IMR-90 (cell line): ENCODE data around the gene ZNF423. TPM values are rescaled to one million over a fixed set of nuclear protein-coding genes. Genes with fewer than 3 reads are reported as not detected.

Experiments
- ATAC-seq: fragments of 200-7000 bp; cut with Tn5 transposase; 2 replicates; pipeline ENCODE4 v1.9.1; 2020; ENCODE audit warnings: low read depth, mild to moderate bottlenecking, moderate library complexity
- BruUV-seq: library from RNA; stranded (reverse); fragments of 400-500 nt; replicated peaks from 2 replicates; lab custom pipeline; 2021; lab: Mats Ljungman, UMichigan
- CTCF ChIA-PET: fragments of 300-600 bp; formaldehyde crosslinking; extraction: SDS; loops from one replicate; lab custom pipeline; 2021; ENCODE audit warnings: antibody characterized with exemption; lab: Yijun Ruan, JAX
- POLR2A ChIA-PET: fragments of 300-600 bp; sonication (Branson Sonifier 250); formaldehyde crosslinking; loops from one replicate; lab custom pipeline; 2022; ENCODE audit warnings: antibody characterized with exemption; ENCODE audit not compliant: unreplicated experiment; lab: Charles Lee
- DNase-seq: peaks from one replicate; pipeline ENCODE4 v3.0.0; 2013
- H2AFZ ChIP-seq: replicated peaks from 2 replicates; pipeline ENCODE3; 2013; ENCODE audit warnings: low read length, mild to moderate bottlenecking; ENCODE audit not compliant: poor library complexity
- H2AK5ac ChIP-seq: 2 replicates; pipeline ENCODE4 v1.6.1; 2013; ENCODE audit warnings: low read depth, low read length, inconsistent platforms
- H2AK9ac ChIP-seq: replicated peaks from 2 replicates; pipeline ENCODE3; 2013; ENCODE audit warnings: mild to moderate bottlenecking, low read depth, low read length, moderate library complexity; ENCODE audit not compliant: poor library complexity
- H2BK120ac ChIP-seq: 2 replicates; pipeline ENCODE4 v1.6.1; 2013; ENCODE audit warnings: low read depth, low read length, inconsistent platforms
- H2BK15ac ChIP-seq: 3 replicates; pipeline ENCODE4 v1.6.1; 2013; ENCODE audit warnings: low read depth, low read length, inconsistent platforms
- H2BK20ac ChIP-seq: 2 replicates; pipeline ENCODE4 v1.6.1; 2013; ENCODE audit warnings: low read depth, mild to moderate bottlenecking, inconsistent platforms, low read length, moderate library complexity
- H2BK5ac ChIP-seq: 2 replicates; pipeline ENCODE4 v1.6.1; 2013; ENCODE audit warnings: mild to moderate bottlenecking, low read depth, low read length, inconsistent platforms; ENCODE audit not compliant: poor library complexity, severe bottlenecking
- H3K14ac ChIP-seq: replicated peaks from 2 replicates; pipeline ENCODE4 v1.6.1; 2013; ENCODE audit warnings: low read depth, low read length, inconsistent platforms
- H3K18ac ChIP-seq: 2 replicates; pipeline ENCODE4 v1.6.1; 2013; ENCODE audit warnings: low read depth, low read length, control low read depth
- H3K23ac ChIP-seq: 2 replicates; pipeline ENCODE4 v1.6.1; 2013; ENCODE audit warnings: low read depth, low read length, inconsistent platforms
- H3K27ac ChIP-seq: 2 replicates; pipeline ENCODE4 v1.5.1; 2013; ENCODE audit warnings: mild to moderate bottlenecking, control low read depth, low read length; ENCODE audit not compliant: insufficient read depth
- H3K27me3 ChIP-seq: 2 replicates; pipeline ENCODE4 v1.6.1; 2013; ENCODE audit warnings: low read length; ENCODE audit not compliant: control insufficient read depth, insufficient read depth
- H3K36me3 ChIP-seq: 2 replicates; pipeline ENCODE4 v1.6.1; 2013; ENCODE audit warnings: low read length, mixed read lengths; ENCODE audit not compliant: control insufficient read depth, insufficient read depth
- H3K4ac ChIP-seq: 2 replicates; pipeline ENCODE4 v1.6.1; 2013; ENCODE audit warnings: low read depth, low read length, inconsistent platforms
- H3K4me1 ChIP-seq: 2 replicates; pipeline ENCODE4 v1.6.1; 2013; ENCODE audit warnings: low read length, mixed read lengths; ENCODE audit not compliant: control insufficient read depth, insufficient read depth
- H3K4me2 ChIP-seq: 2 replicates; pipeline ENCODE4 v1.6.1; 2013; ENCODE audit warnings: low read depth, mild to moderate bottlenecking, control low read depth, low read length, moderate library complexity
- H3K4me3 ChIP-seq: 2 replicates; pipeline ENCODE4 v1.5.1; 2013; ENCODE audit warnings: low read depth, mild to moderate bottlenecking, control low read depth, low read length, moderate library complexity; ENCODE audit not compliant: insufficient read depth
- H3K56ac ChIP-seq: 2 replicates; pipeline ENCODE4 v1.6.1; 2013; ENCODE audit warnings: low read length, inconsistent platforms; ENCODE audit not compliant: insufficient read depth; ENCODE audit errors: extremely low read depth
- H3K79me1 ChIP-seq, 2 experiments: 2 replicates each; pipeline ENCODE4 v1.6.1; 2013; ENCODE audit warnings: low read length in 2 of 2, inconsistent platforms in 1 of 2, low read depth in 1 of 2
- H3K9ac ChIP-seq: 2 replicates; pipeline ENCODE4 v1.6.1; 2013; ENCODE audit warnings: low read depth, low read length, control low read depth
- H3K9me1 ChIP-seq: 2 replicates; pipeline ENCODE4 v1.6.1; 2013; ENCODE audit warnings: low read length, inconsistent platforms; ENCODE audit not compliant: insufficient read depth
- H3K9me3 ChIP-seq: 2 replicates; pipeline ENCODE4 v1.6.1; 2013; ENCODE audit warnings: low read length; ENCODE audit not compliant: control insufficient read depth, insufficient read depth
- H4K20me1 ChIP-seq: 2 replicates; pipeline ENCODE4 v1.6.1; 2013; ENCODE audit warnings: low read length, inconsistent platforms; ENCODE audit not compliant: insufficient read depth
- H4K5ac ChIP-seq: 2 replicates; pipeline ENCODE4 v1.6.1; 2013; ENCODE audit warnings: mild to moderate bottlenecking, low read depth, low read length, control low read depth
- H4K8ac ChIP-seq, 2 experiments: 2 replicates each; pipeline ENCODE4 v1.6.1; 2013; ENCODE audit warnings: low read depth in 2 of 2, low read length in 2 of 2, control low read depth in 1 of 2, inconsistent platforms in 1 of 2
- H4K91ac ChIP-seq: 2 replicates; pipeline ENCODE4 v1.6.1; 2013; ENCODE audit warnings: low read depth, low read length, inconsistent platforms; ENCODE audit not compliant: insufficient read depth
- FOS ChIP-seq: fragments of 150-350 bp; IDR thresholded peaks from 2 replicates; pipeline ENCODE4 v1.6.1; 2016; ENCODE audit warnings: low read depth, low read length
- RCOR1 ChIP-seq: IDR thresholded peaks from 2 replicates; pipeline ENCODE4 v1.6.1; 2012; ENCODE audit warnings: mild to moderate bottlenecking, low read length, improper control_type of control experiment; ENCODE audit not compliant: insufficient replicate concordance
- RFX5 ChIP-seq: IDR thresholded peaks from 2 replicates; pipeline ENCODE4 v1.8.0; 2012; ENCODE audit warnings: low read depth, mild to moderate bottlenecking, low read length, moderate library complexity
- WGBS, 2 experiments: methylation state at CpG; one replicate each; pipeline versions ENCODE4 v1.1.5 to v1.1.7; 2013; ENCODE audit warnings: missing lambda C conversion rate in 2 of 2; ENCODE audit not compliant: insufficient read length in 1 of 2; ENCODE audit errors: extremely low coverage in 2 of 2; 5-methylcytosine and 5-hydroxymethylcytosine counted together
- dilution Hi-C: fragments of 300-500 bp; cut with HindIII; formaldehyde crosslinking; loops from one replicate; pipeline ENCODE4 v1.14.3; 2018; ENCODE audit warnings: low sequenced_read_pairs; ENCODE audit not compliant: unreplicated experiment
- in situ Hi-C: fragments of 300-500 bp; cut with MboI; formaldehyde crosslinking; loops from 3 replicates; pipeline ENCODE4 v1.14.3; 2019; ENCODE audit warnings: low sequenced_read_pairs, inconsistent platforms, mixed read lengths
- intact Hi-C: fragments of 100-400 bp; cut with micrococcal nuclease; formaldehyde crosslinking; loops from 2 replicates; pipeline ENCODE4 v1.10.0; 2022
- polyA plus RNA-seq, 3 experiments: library from polyadenylated mRNA; depleted of rRNA; stranded (reverse); fragments of >200 nt; gene quantifications; 2 replicates each; pipeline ENCODE4 v1.2.3, GENCODE V29; 2012; ENCODE audit warnings: low replicate concordance in 1 of 3
- total RNA-seq: library from RNA; depleted of rRNA; stranded (reverse); fragments of >200 nt; gene quantifications from 2 replicates; pipeline ENCODE4 v1.2.3, GENCODE V29; 2012

Gene ZNF423
- total and polyA plus RNA-seq, 2 of the 4 experiments (the other 2 are of a cell fraction) = under 0.01 to 0.10 TPM

DNA sequence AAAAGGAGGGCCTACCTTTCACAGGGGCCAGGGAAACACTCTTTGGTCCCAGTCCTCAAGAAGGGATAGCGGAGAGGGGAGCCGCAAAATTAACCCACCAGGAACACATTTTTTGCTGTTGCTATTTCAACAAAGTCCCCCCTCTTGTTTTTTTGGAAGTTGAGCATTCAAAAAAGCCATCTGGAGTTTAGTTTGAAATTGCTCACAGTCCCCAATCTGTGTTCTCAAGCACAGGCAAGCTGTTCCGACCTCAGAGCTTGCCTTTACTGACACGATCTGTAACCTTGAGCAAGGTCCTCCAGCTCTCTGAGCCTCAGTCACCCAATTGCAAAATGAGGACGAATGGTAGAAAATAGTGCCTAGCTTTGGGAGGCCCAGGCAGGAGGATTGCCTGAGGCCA is 131.1 kb downstream of the ZNF423 start:
- Histone ChIP-seq H3K23ac (no peak overlapping the region), H3K9ac (no peak overlapping the region), H3K4me3 (no peak overlapping the region), H3K9me1 (no peaks in the 10 kb centered on the region), H2AFZ (no peak overlapping the region), H3K14ac (no peak overlapping the region), H4K20me1 (no peaks in the 10 kb centered on the region), H4K8ac (no peak overlapping the region), H3K27me3 (no peaks in the 10 kb centered on the region), H3K4me1 (no peaks in the 10 kb centered on the region), H3K18ac (no peak overlapping the region), H2BK20ac (no peak overlapping the region), H2BK5ac (no peak overlapping the region), H2BK120ac (no peak overlapping the region), H3K79me1 (no peaks in the 10 kb centered on the region), H2BK15ac (no peak overlapping the region), H2AK9ac (no peak overlapping the region), H3K36me3 (no peaks in the 10 kb centered on the region), H3K4ac (no peak overlapping the region), H3K56ac (no peak overlapping the region), H2AK5ac (no peak overlapping the region), H4K5ac (no peak overlapping the region), H3K4me2 (no peak overlapping the region), H4K91ac (no peak overlapping the region), H3K9me3 (no peaks in the 10 kb centered on the region; the same call in 1 of the 2 replicates), H3K27ac (no peak overlapping the region)
- TF ChIP-seq FOS (no peak), RFX5 (no peak), RCOR1 (no peak)
- dilution Hi-C loops (no loop called here), intact Hi-C loops (no loop called here), in situ Hi-C loops (no loop called here)
- 17% methylated on average over 1 of the region's 5 CpGs; no CpG with 5 or more reads in 1 of the 2 experiments for WGBS, 2 experiments
- no TSS peak for BruUV-seq
- ATAC-seq (no peak), DNase-seq (no peak)
- ChIA-PET POLR2A (no interaction called here), CTCF (no interaction called here)
